CD4-positive, alpha-beta T cell (primary cell): ENCODE data around the gene TNRC18. TPM values are rescaled to one million over a fixed set of nuclear protein-coding genes. Genes with fewer than 3 reads are reported as not detected.
A peak's percentile ranks its signal among the peaks of the same experiment; 100 is the strongest.

ENCODE experiments used
- ATAC-seq: fragments of 200-7000 bp; cut with Tn5 transposase; one replicate; pipeline ENCODE4 v1.10.0; 2022; ENCODE audit warnings: mild to moderate bottlenecking; ENCODE audit not compliant: poor library complexity
- CTCF ChIA-PET: fragments of 350-600 bp; sonication (Branson Sonifier 250); formaldehyde crosslinking; loops from one replicate; lab custom pipeline; 2021; ENCODE audit warnings: antibody characterized with exemption, inconsistent platforms; lab: Charles Lee
- POLR2A ChIA-PET: fragments of 350-600 bp; sonication (Branson Sonifier 250); formaldehyde crosslinking; loops from one replicate; lab custom pipeline; 2021; ENCODE audit warnings: antibody characterized with exemption, inconsistent platforms; lab: Charles Lee
- DNase-seq, 14 experiments: peaks; one replicate each; pipeline ENCODE4 v3.0.0-alpha.2; 2013 to 2020; ENCODE audit warnings: mixed read lengths in 2 of 14
- H3K27ac ChIP-seq, 2 donors: one replicate each; pipeline versions ENCODE4 v1.5.1 to v1.7.0; 2013; ENCODE audit warnings: low read length in 2 of 2, low read depth in 1 of 2, mild to moderate bottlenecking in 1 of 2
- H3K27me3 ChIP-seq, 2 experiments: 1 replicate in 1 of 2; 2 replicates in 1 of 2; pipeline versions ENCODE4 v1.6.1 to v1.7.0; 2013; ENCODE audit warnings: low read length in 2 of 2, control low read depth in 1 of 2, mild to moderate bottlenecking in 1 of 2, moderate library complexity in 1 of 2; ENCODE audit not compliant: insufficient read depth in 2 of 2, control insufficient read depth in 1 of 2
- H3K36me3 ChIP-seq: one replicate; pipeline ENCODE4 v1.6.1; 2013; ENCODE audit warnings: low read length, control low read depth; ENCODE audit not compliant: insufficient read depth
- H3K4me1 ChIP-seq: one replicate; pipeline ENCODE4 v1.6.1; 2013; ENCODE audit warnings: low read length, control low read depth; ENCODE audit not compliant: insufficient read depth
- H3K4me3 ChIP-seq: one replicate; pipeline ENCODE4 v1.5.1; 2013; ENCODE audit warnings: mild to moderate bottlenecking, low read length, moderate library complexity
- H3K9me3 ChIP-seq, 2 experiments: 1 replicate in 1 of 2; 2 replicates in 1 of 2; pipeline versions ENCODE4 v1.6.1 to v1.7.0; 2013; ENCODE audit warnings: low read length in 2 of 2, mild to moderate bottlenecking in 2 of 2, control low read depth in 1 of 2, moderate library complexity in 1 of 2; ENCODE audit not compliant: control insufficient read depth in 1 of 2, insufficient read depth in 1 of 2
- H3K27ac Mint-ChIP-seq: one replicate; pipeline ENCODE4 v1.8.0; 2020; ENCODE audit warnings: mixed read lengths
- H3K27me3 Mint-ChIP-seq: one replicate; pipeline ENCODE4 v1.8.0; 2021; ENCODE audit warnings: mixed read lengths
- H3K36me3 Mint-ChIP-seq: one replicate; pipeline ENCODE4 v1.8.0; 2021; ENCODE audit warnings: low read depth, mixed read lengths
- H3K4me1 Mint-ChIP-seq: one replicate; pipeline ENCODE4 v1.8.0; 2021; ENCODE audit warnings: low read depth, mixed read lengths
- H3K4me3 Mint-ChIP-seq: one replicate; pipeline ENCODE4 v1.8.0; 2020; ENCODE audit warnings: mild to moderate bottlenecking, mixed read lengths
- H3K9me3 Mint-ChIP-seq: one replicate; pipeline ENCODE4 v1.8.0; 2020; ENCODE audit warnings: mixed read lengths
- intact Hi-C, 2 experiments: fragments of 100-400 bp; cut with DNase I in 1 of 2; cut with micrococcal nuclease in 1 of 2; formaldehyde crosslinking; loops; one replicate each; pipeline versions ENCODE4 v1.15.1 to v1.9.0; 2023 to 2025; cut with DNase I, micrococcal nuclease
- total RNA-seq, 174 experiments: library from RNA in 2 of 174; stranded (reverse) in 2 of 174; gene quantifications; one replicate each; pipeline ENCODE4 v1.2.3 and lab custom pipeline; 2021 to 2026
- TF ChIP-seq, protein P1 (sequence below): fragments of 200-600 bp; IDR thresholded peaks from one replicate; pipeline ENCODE4 v1.8.0; 2022; ENCODE audit warnings: antibody characterized with exemption, mild to moderate bottlenecking

The TNRC18 gene
- total RNA-seq, 2 experiments from 2014 or later, result 69.9 TPM

DNA sequence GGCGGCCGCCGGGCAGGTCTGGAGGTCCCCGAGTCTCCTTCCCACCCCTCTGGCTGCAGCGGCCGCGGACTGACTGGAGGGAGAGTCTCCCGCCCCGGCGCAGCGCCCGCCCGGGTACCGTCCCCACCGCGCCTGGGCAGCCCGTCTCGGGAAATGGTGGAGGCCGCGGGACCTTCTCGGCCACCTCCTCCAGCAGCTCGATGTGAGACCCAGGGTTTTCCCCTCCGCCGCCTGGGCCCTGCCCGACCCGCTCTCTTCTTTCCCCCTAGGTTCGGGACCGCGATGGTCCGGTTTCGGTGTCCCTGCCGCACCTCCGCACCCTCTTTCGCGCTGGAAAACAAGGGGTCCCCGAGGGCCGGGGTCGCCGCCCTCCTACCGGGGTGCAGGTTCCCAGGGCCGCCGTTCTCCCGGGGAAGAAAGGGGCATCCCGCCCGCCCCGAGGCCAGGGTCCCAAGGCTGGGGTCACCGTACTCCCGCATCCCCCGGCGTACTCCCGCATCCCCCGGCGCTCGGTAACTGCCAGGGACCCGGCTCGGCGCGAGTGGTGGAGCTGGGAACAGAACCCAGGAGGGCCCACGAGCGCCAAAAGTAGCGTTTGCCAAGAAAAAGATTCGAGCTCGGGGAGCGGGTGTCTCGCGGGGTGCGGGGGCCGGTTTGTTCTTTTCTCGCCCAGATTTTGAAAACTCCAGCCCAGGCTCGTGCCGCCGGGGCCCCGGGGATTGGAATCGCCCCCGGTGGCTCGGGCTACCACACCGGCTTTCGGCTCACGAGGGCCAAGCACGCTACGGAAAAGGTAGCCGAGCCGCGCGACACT is 3.4 kb downstream of the TNRC18 start:
- DNase-seq, result peak in 3 of 14 experiments; percentile 27 to 51 (median 50)

DNA sequence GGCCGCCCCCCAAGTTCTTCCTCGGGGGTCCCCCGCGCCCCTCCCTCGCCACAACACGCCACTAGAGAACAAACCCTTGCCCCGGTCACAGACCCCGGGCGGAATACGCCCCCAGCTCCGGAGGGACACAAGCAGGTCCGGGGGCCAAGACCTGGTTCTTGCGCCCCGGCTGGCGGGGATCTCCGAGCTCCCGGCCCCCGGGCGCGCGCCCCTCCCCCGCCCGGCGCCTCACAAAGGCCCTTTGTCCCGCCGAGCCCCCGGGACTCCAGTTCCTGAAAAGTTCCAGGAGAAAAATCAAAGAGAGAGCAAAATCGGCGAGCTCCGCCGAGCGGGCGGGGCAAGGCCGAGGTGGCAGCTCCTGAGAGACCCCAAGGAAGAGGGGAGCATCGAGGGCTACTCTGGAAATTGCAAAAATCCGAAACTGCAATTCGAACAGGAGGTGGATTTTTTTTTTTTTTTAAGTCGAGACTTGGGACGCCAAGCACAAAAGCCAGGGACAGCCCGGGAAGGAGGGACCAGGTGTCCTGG is 4.0 kb downstream of the TNRC18 start:
- Mint-ChIP-seq H3K27ac (no peak overlapping the region), H3K4me3 (peak overlapping the region; percentile 85)
- POLR2A ChIA-PET, result no interaction called here

More for the DNA sequence above, 3.4 kb downstream of the TNRC18 start:
- no peaks in the 10 kb centered on the region for H3K36me3 Mint-ChIP-seq
- ChIA-PET POLR2A (no interaction called here), CTCF (no interaction called here)
- peaks cover 68% of the 10 kb centered on the region for H3K27me3 Mint-ChIP-seq
- H3K4me1 ChIP-seq, result peaks cover 70% of the 10 kb centered on the region
- ATAC-seq, result no peak
- intact Hi-C loops, result loop anchor here in 1 of 2 experiments (2.0 kb wide), 1 partner anchor 19 kb away; no protein-coding TSS in a partner anchor
- H3K9me3 ChIP-seq, result peaks cover 0 to 42% of the 10 kb centered on the region in 2 experiments
- no peak overlapping the region for H3K27ac ChIP-seq
- H3K27me3 ChIP-seq, result peaks cover 73 to 77% of the 10 kb centered on the region in 2 experiments
- H3K9me3 Mint-ChIP-seq, result no peaks in the 10 kb centered on the region
- peaks cover 48% of the 10 kb centered on the region for H3K4me1 Mint-ChIP-seq
- H3K36me3 ChIP-seq, result no peaks in the 10 kb centered on the region
- peak overlapping the region; percentile 74 for H3K4me3 Mint-ChIP-seq
- peak overlapping the region; percentile 35 for H3K4me3 ChIP-seq
- TF ChIP-seq, protein P1, sequence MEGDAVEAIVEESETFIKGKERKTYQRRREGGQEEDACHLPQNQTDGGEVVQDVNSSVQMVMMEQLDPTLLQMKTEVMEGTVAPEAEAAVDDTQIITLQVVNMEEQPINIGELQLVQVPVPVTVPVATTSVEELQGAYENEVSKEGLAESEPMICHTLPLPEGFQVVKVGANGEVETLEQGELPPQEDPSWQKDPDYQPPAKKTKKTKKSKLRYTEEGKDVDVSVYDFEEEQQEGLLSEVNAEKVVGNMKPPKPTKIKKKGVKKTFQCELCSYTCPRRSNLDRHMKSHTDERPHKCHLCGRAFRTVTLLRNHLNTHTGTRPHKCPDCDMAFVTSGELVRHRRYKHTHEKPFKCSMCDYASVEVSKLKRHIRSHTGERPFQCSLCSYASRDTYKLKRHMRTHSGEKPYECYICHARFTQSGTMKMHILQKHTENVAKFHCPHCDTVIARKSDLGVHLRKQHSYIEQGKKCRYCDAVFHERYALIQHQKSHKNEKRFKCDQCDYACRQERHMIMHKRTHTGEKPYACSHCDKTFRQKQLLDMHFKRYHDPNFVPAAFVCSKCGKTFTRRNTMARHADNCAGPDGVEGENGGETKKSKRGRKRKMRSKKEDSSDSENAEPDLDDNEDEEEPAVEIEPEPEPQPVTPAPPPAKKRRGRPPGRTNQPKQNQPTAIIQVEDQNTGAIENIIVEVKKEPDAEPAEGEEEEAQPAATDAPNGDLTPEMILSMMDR, result no peak
- no peak overlapping the region for H3K27ac Mint-ChIP-seq

GRCh38 chr7:5418285-5418582 is 5.4 kb downstream of the TNRC18 start:
- Mint-ChIP-seq H3K36me3 (no peaks in the 10 kb centered on the region), H3K4me1 (peaks cover 36% of the 10 kb centered on the region), H3K9me3 (no peaks in the 10 kb centered on the region), H3K27me3 (peaks cover 68% of the 10 kb centered on the region), H3K4me3 (peak overlapping the region; percentile 53), H3K27ac (no peak overlapping the region)
- intact Hi-C loops, result no loop called here
- TF ChIP-seq, protein P1, result no peak
- Histone ChIP-seq H3K9me3 (peaks cover 0 to 39% of the 10 kb centered on the region in 2 experiments), H3K36me3 (no peaks in the 10 kb centered on the region), H3K4me1 (peaks cover 51% of the 10 kb centered on the region), H3K27ac (no peak overlapping the region), H3K4me3 (no peak overlapping the region), H3K27me3 (peaks cover 59 to 61% of the 10 kb centered on the region in 2 experiments)
- POLR2A ChIA-PET, result no interaction called here
- DNase-seq (no peak), ATAC-seq (no peak)
- CTCF ChIA-PET, result no interaction called here

More for the DNA sequence above, 4.0 kb downstream of the TNRC18 start:
- Histone ChIP-seq H3K36me3 (no peaks in the 10 kb centered on the region), H3K27ac (no peak overlapping the region), H3K4me3 (peak overlapping the region; percentile 35), H3K4me1 (peaks cover 64% of the 10 kb centered on the region), H3K27me3 (peaks cover 66 to 70% of the 10 kb centered on the region in 2 experiments), H3K9me3 (peaks cover 0 to 42% of the 10 kb centered on the region in 2 experiments)
- H3K27me3 Mint-ChIP-seq, result peaks cover 68% of the 10 kb centered on the region
- no peaks in the 10 kb centered on the region for H3K36me3 Mint-ChIP-seq
- DNase-seq, result no peak
- H3K9me3 Mint-ChIP-seq, result no peaks in the 10 kb centered on the region
- CTCF ChIA-PET, result no interaction called here
- intact Hi-C loops, result loop anchor here in 1 of 2 experiments (2.0 kb wide), 1 partner anchor 19 kb away; no protein-coding TSS in a partner anchor
- TF ChIP-seq, protein P1, result no peak
- no peak for ATAC-seq
- H3K4me1 Mint-ChIP-seq, result peaks cover 42% of the 10 kb centered on the region
